GM12891 (cell line): ENCODE measurements around the gene TGFA.

ENCODE experiments used
- POLR2A ChIP-seq: IDR thresholded peaks from 2 replicates; pipeline ENCODE4 v1.6.1; 2011; ENCODE audit warnings: low read depth, low read length, control low read depth
- POLR2AphosphoS5 ChIP-seq: IDR thresholded peaks from 2 replicates; pipeline ENCODE4 v1.6.1; 2011; ENCODE audit warnings: low read depth, low read length, control low read depth
- TAF1 ChIP-seq: IDR thresholded peaks from 2 replicates; pipeline ENCODE4 v1.6.1; 2011; ENCODE audit warnings: low read depth, low read length, control low read depth

DNA sequence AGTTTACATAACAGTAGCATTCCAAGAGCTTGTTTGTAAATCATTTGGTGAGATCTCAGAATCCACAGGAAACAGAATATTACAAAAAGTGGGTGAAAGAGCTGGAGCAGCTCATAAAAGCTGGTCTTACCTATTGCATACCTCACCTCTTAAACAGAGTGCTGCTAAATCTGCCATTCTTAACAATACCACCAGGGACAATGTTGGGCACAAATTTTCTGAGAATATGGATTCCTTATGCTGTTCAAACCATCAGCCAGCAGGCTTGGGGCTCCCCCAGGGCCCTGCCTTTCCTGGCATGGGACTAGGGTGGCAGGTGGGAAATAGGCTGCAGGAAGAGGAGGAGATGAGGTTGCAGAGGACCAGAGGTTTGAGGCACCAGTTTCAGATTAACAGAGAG lies 55.6 kb downstream of the TGFA start:
- no peak for TF ChIP-seq TAF1
- no peak for TF ChIP-seq POLR2A
- TF ChIP-seq POLR2AphosphoS5: no peak
